IMR-90 (cell line): ENCODE measurements around the gene BCL2L1. TPM values are rescaled to one million over a fixed set of nuclear protein-coding genes. Genes with fewer than 3 reads are reported as not detected.

Experiments used
- ATAC-seq: fragments of 200-7000 bp; cut with Tn5 transposase; 2 replicates; pipeline ENCODE4 v1.9.1; 2020; ENCODE audit warnings: low read depth, mild to moderate bottlenecking, moderate library complexity
- BruUV-seq: library from RNA; stranded (reverse); fragments of 400-500 nt; replicated peaks from 2 replicates; lab custom pipeline; 2021; lab: Mats Ljungman, UMichigan
- CTCF ChIA-PET: fragments of 300-600 bp; formaldehyde crosslinking; extraction: SDS; loops from one replicate; lab custom pipeline; 2021; ENCODE audit warnings: antibody characterized with exemption; lab: Yijun Ruan, JAX
- POLR2A ChIA-PET: fragments of 300-600 bp; sonication (Branson Sonifier 250); formaldehyde crosslinking; loops from one replicate; lab custom pipeline; 2022; ENCODE audit warnings: antibody characterized with exemption; ENCODE audit not compliant: unreplicated experiment; lab: Charles Lee
- DNase-seq: peaks from one replicate; pipeline ENCODE4 v3.0.0; 2013
- H2AFZ ChIP-seq: replicated peaks from 2 replicates; pipeline ENCODE3; 2013; ENCODE audit warnings: low read length, mild to moderate bottlenecking; ENCODE audit not compliant: poor library complexity
- H2AK5ac ChIP-seq: 2 replicates; pipeline ENCODE4 v1.6.1; 2013; ENCODE audit warnings: low read depth, low read length, inconsistent platforms
- H2AK9ac ChIP-seq: replicated peaks from 2 replicates; pipeline ENCODE3; 2013; ENCODE audit warnings: mild to moderate bottlenecking, low read depth, low read length, moderate library complexity; ENCODE audit not compliant: poor library complexity
- H2BK120ac ChIP-seq: 2 replicates; pipeline ENCODE4 v1.6.1; 2013; ENCODE audit warnings: low read depth, low read length, inconsistent platforms
- H2BK15ac ChIP-seq: 3 replicates; pipeline ENCODE4 v1.6.1; 2013; ENCODE audit warnings: low read depth, low read length, inconsistent platforms
- H2BK20ac ChIP-seq: 2 replicates; pipeline ENCODE4 v1.6.1; 2013; ENCODE audit warnings: low read depth, mild to moderate bottlenecking, inconsistent platforms, low read length, moderate library complexity
- H2BK5ac ChIP-seq: 2 replicates; pipeline ENCODE4 v1.6.1; 2013; ENCODE audit warnings: mild to moderate bottlenecking, low read depth, low read length, inconsistent platforms; ENCODE audit not compliant: poor library complexity, severe bottlenecking
- H3K14ac ChIP-seq: replicated peaks from 2 replicates; pipeline ENCODE4 v1.6.1; 2013; ENCODE audit warnings: low read depth, low read length, inconsistent platforms
- H3K18ac ChIP-seq: 2 replicates; pipeline ENCODE4 v1.6.1; 2013; ENCODE audit warnings: low read depth, low read length, control low read depth
- H3K23ac ChIP-seq: 2 replicates; pipeline ENCODE4 v1.6.1; 2013; ENCODE audit warnings: low read depth, low read length, inconsistent platforms
- H3K27ac ChIP-seq: 2 replicates; pipeline ENCODE4 v1.5.1; 2013; ENCODE audit warnings: mild to moderate bottlenecking, control low read depth, low read length; ENCODE audit not compliant: insufficient read depth
- H3K27me3 ChIP-seq: 2 replicates; pipeline ENCODE4 v1.6.1; 2013; ENCODE audit warnings: low read length; ENCODE audit not compliant: control insufficient read depth, insufficient read depth
- H3K36me3 ChIP-seq: 2 replicates; pipeline ENCODE4 v1.6.1; 2013; ENCODE audit warnings: low read length, mixed read lengths; ENCODE audit not compliant: control insufficient read depth, insufficient read depth
- H3K4ac ChIP-seq: 2 replicates; pipeline ENCODE4 v1.6.1; 2013; ENCODE audit warnings: low read depth, low read length, inconsistent platforms
- H3K4me1 ChIP-seq: 2 replicates; pipeline ENCODE4 v1.6.1; 2013; ENCODE audit warnings: low read length, mixed read lengths; ENCODE audit not compliant: control insufficient read depth, insufficient read depth
- H3K4me2 ChIP-seq: 2 replicates; pipeline ENCODE4 v1.6.1; 2013; ENCODE audit warnings: low read depth, mild to moderate bottlenecking, control low read depth, low read length, moderate library complexity
- H3K4me3 ChIP-seq: 2 replicates; pipeline ENCODE4 v1.5.1; 2013; ENCODE audit warnings: low read depth, mild to moderate bottlenecking, control low read depth, low read length, moderate library complexity; ENCODE audit not compliant: insufficient read depth
- H3K56ac ChIP-seq: 2 replicates; pipeline ENCODE4 v1.6.1; 2013; ENCODE audit warnings: low read length, inconsistent platforms; ENCODE audit not compliant: insufficient read depth; ENCODE audit errors: extremely low read depth
- H3K79me1 ChIP-seq, 2 experiments: 2 replicates each; pipeline ENCODE4 v1.6.1; 2013; ENCODE audit warnings: low read length in 2 of 2, inconsistent platforms in 1 of 2, low read depth in 1 of 2
- H3K9ac ChIP-seq: 2 replicates; pipeline ENCODE4 v1.6.1; 2013; ENCODE audit warnings: low read depth, low read length, control low read depth
- H3K9me1 ChIP-seq: 2 replicates; pipeline ENCODE4 v1.6.1; 2013; ENCODE audit warnings: low read length, inconsistent platforms; ENCODE audit not compliant: insufficient read depth
- H3K9me3 ChIP-seq: 2 replicates; pipeline ENCODE4 v1.6.1; 2013; ENCODE audit warnings: low read length; ENCODE audit not compliant: control insufficient read depth, insufficient read depth
- H4K20me1 ChIP-seq: 2 replicates; pipeline ENCODE4 v1.6.1; 2013; ENCODE audit warnings: low read length, inconsistent platforms; ENCODE audit not compliant: insufficient read depth
- H4K5ac ChIP-seq: 2 replicates; pipeline ENCODE4 v1.6.1; 2013; ENCODE audit warnings: mild to moderate bottlenecking, low read depth, low read length, control low read depth
- H4K8ac ChIP-seq, 2 experiments: 2 replicates each; pipeline ENCODE4 v1.6.1; 2013; ENCODE audit warnings: low read depth in 2 of 2, low read length in 2 of 2, control low read depth in 1 of 2, inconsistent platforms in 1 of 2
- H4K91ac ChIP-seq: 2 replicates; pipeline ENCODE4 v1.6.1; 2013; ENCODE audit warnings: low read depth, low read length, inconsistent platforms; ENCODE audit not compliant: insufficient read depth
- BHLHE40 ChIP-seq: fragments of 150-350 bp; IDR thresholded peaks from 2 replicates; pipeline ENCODE4 v1.6.1; 2016; ENCODE audit warnings: mild to moderate bottlenecking, low read depth, low read length
- CEBPB ChIP-seq: IDR thresholded peaks from 2 replicates; pipeline ENCODE4 v1.6.1; 2012; ENCODE audit warnings: low read depth, low read length, improper control_type of control experiment
- CHD1 ChIP-seq: IDR thresholded peaks from 2 replicates; pipeline ENCODE4 v1.6.1; 2012; ENCODE audit warnings: low read depth, low read length, improper control_type of control experiment
- CTCF ChIP-seq: conservative IDR thresholded peaks from 2 replicates; pipeline ENCODE4 v1.5.1; 2012; ENCODE audit warnings: mild to moderate bottlenecking, low read depth, low read length, improper control_type of control experiment
- FOS ChIP-seq: fragments of 150-350 bp; IDR thresholded peaks from 2 replicates; pipeline ENCODE4 v1.6.1; 2016; ENCODE audit warnings: low read depth, low read length
- MAFK ChIP-seq: IDR thresholded peaks from 2 replicates; pipeline ENCODE4 v1.6.1; 2012; ENCODE audit warnings: low read depth, low read length, improper control_type of control experiment
- MAZ ChIP-seq: IDR thresholded peaks from 2 replicates; pipeline ENCODE4 v1.6.1; 2012; ENCODE audit warnings: low read depth, mild to moderate bottlenecking, low read length, improper control_type of control experiment, moderate library complexity, borderline replicate concordance
- MXI1 ChIP-seq: IDR thresholded peaks from 2 replicates; pipeline ENCODE4 v1.6.1; 2012; ENCODE audit warnings: low read depth, mild to moderate bottlenecking, low read length, moderate library complexity, borderline replicate concordance
- POLR2A ChIP-seq: IDR thresholded peaks from 2 replicates; pipeline ENCODE4 v1.6.1; 2012; ENCODE audit warnings: mild to moderate bottlenecking, low read depth, low read length
- RAD21 ChIP-seq: IDR thresholded peaks from 2 replicates; pipeline ENCODE4 v1.6.1; 2012; ENCODE audit warnings: low read length, improper control_type of control experiment
- RCOR1 ChIP-seq: IDR thresholded peaks from 2 replicates; pipeline ENCODE4 v1.6.1; 2012; ENCODE audit warnings: mild to moderate bottlenecking, low read length, improper control_type of control experiment; ENCODE audit not compliant: insufficient replicate concordance
- RFX5 ChIP-seq: IDR thresholded peaks from 2 replicates; pipeline ENCODE4 v1.8.0; 2012; ENCODE audit warnings: low read depth, mild to moderate bottlenecking, low read length, moderate library complexity
- dilution Hi-C: fragments of 300-500 bp; cut with HindIII; formaldehyde crosslinking; loops from one replicate; pipeline ENCODE4 v1.14.3; 2018; ENCODE audit warnings: low sequenced_read_pairs; ENCODE audit not compliant: unreplicated experiment
- in situ Hi-C: fragments of 300-500 bp; cut with MboI; formaldehyde crosslinking; loops from 3 replicates; pipeline ENCODE4 v1.14.3; 2019; ENCODE audit warnings: low sequenced_read_pairs, inconsistent platforms, mixed read lengths
- intact Hi-C: fragments of 100-400 bp; cut with micrococcal nuclease; formaldehyde crosslinking; loops from 2 replicates; pipeline ENCODE4 v1.10.0; 2022
- polyA plus RNA-seq, 3 experiments: library from polyadenylated mRNA; depleted of rRNA; stranded (reverse); fragments of >200 nt; gene quantifications; 2 replicates each; pipeline ENCODE4 v1.2.3, GENCODE V29; 2012; ENCODE audit warnings: low replicate concordance in 1 of 3
- total RNA-seq: library from RNA; depleted of rRNA; stranded (reverse); fragments of >200 nt; gene quantifications from 2 replicates; pipeline ENCODE4 v1.2.3, GENCODE V29; 2012
- TF ChIP-seq, protein P1 (sequence below): fragments of 150-350 bp; IDR thresholded peaks from 2 replicates; pipeline ENCODE4 v1.6.1; 2016; ENCODE audit warnings: low read depth, mild to moderate bottlenecking, low read length, moderate library complexity, borderline replicate concordance
- TF ChIP-seq, protein P2 (sequence below): fragments of 150-350 bp; IDR thresholded peaks from 2 replicates; pipeline ENCODE4 v1.6.1; 2017; ENCODE audit warnings: mild to moderate bottlenecking, antibody characterized with exemption, low read length, low read depth

BCL2L1 gene
- total and polyA plus RNA-seq, 2 of the 4 experiments (the other 2 are of a cell fraction), result 40.2 to 41.9 TPM

DNA sequence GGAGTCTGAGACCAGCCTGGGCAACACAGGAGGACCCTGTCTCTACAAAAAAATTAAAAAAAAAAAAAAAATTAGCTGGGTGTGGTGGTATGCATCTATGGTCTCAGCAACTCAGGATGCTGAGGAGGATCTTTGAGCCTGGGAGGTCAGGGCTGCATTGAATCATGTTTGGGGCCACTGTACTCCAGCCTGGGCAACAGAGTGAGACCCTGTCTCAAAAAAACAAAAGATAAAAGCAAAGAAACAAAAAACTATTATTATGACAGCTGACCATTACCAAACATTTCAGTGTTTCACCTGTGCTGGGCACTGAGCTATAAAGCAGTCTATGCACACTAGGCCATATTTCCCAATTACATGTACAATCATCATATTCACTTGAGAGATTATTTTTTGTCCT is 49.2 kb downstream of the BCL2L1 start:
- ATAC-seq (no peak), DNase-seq (no peak)

More for the DNA sequence above, 49.2 kb downstream of the BCL2L1 start:
- Histone ChIP-seq H4K20me1 (peaks cover 53% of the 10 kb centered on the region), H4K5ac (no peak overlapping the region), H3K23ac (no peak overlapping the region), H3K56ac (no peak overlapping the region), H4K8ac (no peak overlapping the region), H3K18ac (no peak overlapping the region), H3K4me1 (peaks cover 40% of the 10 kb centered on the region), H3K36me3 (peaks cover 6% of the 10 kb centered on the region), H2BK5ac (no peak overlapping the region), H2BK15ac (no peak overlapping the region), H3K27ac (no peak overlapping the region), H3K9me1 (peaks cover 59% of the 10 kb centered on the region), H2AK5ac (no peak overlapping the region), H3K14ac (no peak overlapping the region), H3K9ac (no peak overlapping the region), H3K4me2 (no peak overlapping the region), H2BK120ac (no peak overlapping the region), H3K4me3 (no peak overlapping the region), H2BK20ac (no peak overlapping the region), H3K4ac (no peak overlapping the region), H3K79me1 (peaks cover 52 to 86% of the 10 kb centered on the region in 2 experiments), H2AK9ac (no peak overlapping the region), H3K9me3 (no peaks in the 10 kb centered on the region), H4K91ac (no peak overlapping the region), H2AFZ (no peak overlapping the region), H3K27me3 (no peaks in the 10 kb centered on the region)
- ChIA-PET CTCF (interaction anchor here (1.0 kb wide), 1 partner anchor 49 kb away, joined by 3 read pairs; the partner anchor contains the start of gene BCL2L1), POLR2A (no interaction called here)
- in situ Hi-C loops, result no loop called here
- dilution Hi-C loops, result no loop called here
- TF ChIP-seq FOS, result no peak
- TF ChIP-seq POLR2A, result no peak
- TF ChIP-seq, protein P1, sequence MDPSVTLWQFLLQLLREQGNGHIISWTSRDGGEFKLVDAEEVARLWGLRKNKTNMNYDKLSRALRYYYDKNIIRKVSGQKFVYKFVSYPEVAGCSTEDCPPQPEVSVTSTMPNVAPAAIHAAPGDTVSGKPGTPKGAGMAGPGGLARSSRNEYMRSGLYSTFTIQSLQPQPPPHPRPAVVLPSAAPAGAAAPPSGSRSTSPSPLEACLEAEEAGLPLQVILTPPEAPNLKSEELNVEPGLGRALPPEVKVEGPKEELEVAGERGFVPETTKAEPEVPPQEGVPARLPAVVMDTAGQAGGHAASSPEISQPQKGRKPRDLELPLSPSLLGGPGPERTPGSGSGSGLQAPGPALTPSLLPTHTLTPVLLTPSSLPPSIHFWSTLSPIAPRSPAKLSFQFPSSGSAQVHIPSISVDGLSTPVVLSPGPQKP, result no peak
- no peak for TF ChIP-seq RCOR1
- TF ChIP-seq CEBPB, result no peak
- no peak for TF ChIP-seq RAD21
- no peak for TF ChIP-seq MAFK
- TF ChIP-seq CTCF, result no peak
- no peak for TF ChIP-seq MAZ
- TF ChIP-seq, protein P2, sequence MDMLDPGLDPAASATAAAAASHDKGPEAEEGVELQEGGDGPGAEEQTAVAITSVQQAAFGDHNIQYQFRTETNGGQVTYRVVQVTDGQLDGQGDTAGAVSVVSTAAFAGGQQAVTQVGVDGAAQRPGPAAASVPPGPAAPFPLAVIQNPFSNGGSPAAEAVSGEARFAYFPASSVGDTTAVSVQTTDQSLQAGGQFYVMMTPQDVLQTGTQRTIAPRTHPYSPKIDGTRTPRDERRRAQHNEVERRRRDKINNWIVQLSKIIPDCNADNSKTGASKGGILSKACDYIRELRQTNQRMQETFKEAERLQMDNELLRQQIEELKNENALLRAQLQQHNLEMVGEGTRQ, result no peak
- TF ChIP-seq BHLHE40, result no peak
- no peak for TF ChIP-seq RFX5
- TF ChIP-seq CHD1, result no peak
- no peak for TF ChIP-seq MXI1
- no TSS peak for BruUV-seq
- intact Hi-C loops, result no loop called here
